WERI-Rb-1 (cell line): ENCODE measurements around the gene CAMTA1.

Experiments
- DNase-seq: peaks from one replicate; pipeline ENCODE4 v3.0.0-alpha.2; 2020
- H3K27ac ChIP-seq: fragments of 250-450 bp; sonication (Bioruptor Pico); 2 replicates; pipeline ENCODE4 v1.5.1; 2020; ENCODE audit warnings: mild to moderate bottlenecking, moderate library complexity
- H3K27me3 ChIP-seq: fragments of 250-450 bp; sonication (Bioruptor Pico); 2 replicates; pipeline ENCODE4 v1.5.1; 2021; ENCODE audit warnings: mild to moderate bottlenecking, low read depth, moderate library complexity; ENCODE audit not compliant: insufficient read depth, severe bottlenecking
- H3K36me3 ChIP-seq: fragments of 250-450 bp; sonication (Bioruptor Pico); 2 replicates; pipeline ENCODE4 v1.5.1; 2020; ENCODE audit warnings: mild to moderate bottlenecking, moderate library complexity
- H3K4me3 ChIP-seq: 2 replicates; pipeline ENCODE4 v1.5.1; 2011; ENCODE audit warnings: low read depth, mild to moderate bottlenecking, control low read depth, low read length
- H3K9me3 ChIP-seq: fragments of 250-450 bp; sonication (Bioruptor Pico); 2 replicates; pipeline ENCODE4 v1.5.1; 2021; ENCODE audit warnings: mild to moderate bottlenecking, moderate library complexity; ENCODE audit not compliant: severe bottlenecking
- TF ChIP-seq, protein P1 (sequence below): IDR thresholded peaks from 2 replicates; pipeline ENCODE4 v1.5.1; 2011; ENCODE audit warnings: low read depth, mild to moderate bottlenecking, control low read depth, inconsistent platforms, low read length

Gene CAMTA1

DNA sequence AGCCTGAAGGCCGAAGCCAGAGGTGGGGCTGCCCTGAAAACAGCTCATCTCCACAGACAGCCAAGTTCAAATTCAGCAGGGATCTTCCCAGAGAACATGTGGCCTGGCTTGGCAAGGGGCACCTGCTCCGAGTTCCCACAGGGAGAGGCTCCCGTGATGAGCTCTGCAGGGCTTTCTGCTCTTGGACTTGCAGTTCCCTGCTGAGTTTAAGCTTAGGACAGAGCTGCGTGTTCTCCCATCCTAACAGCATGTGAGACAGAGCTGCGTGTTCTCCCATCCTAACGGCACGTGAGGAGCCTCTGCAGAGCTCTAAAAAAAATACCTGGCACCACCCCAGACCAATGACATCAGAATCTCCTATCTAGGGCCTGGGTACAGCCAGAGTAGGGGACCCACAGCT, 872.8 kb downstream of the CAMTA1 start:
- no peaks in the 10 kb centered on the region for H3K9me3 ChIP-seq
- no peaks in the 10 kb centered on the region for H3K36me3 ChIP-seq
- H3K4me3 ChIP-seq = no peak overlapping the region
- no peaks in the 10 kb centered on the region for H3K27me3 ChIP-seq
- DNase-seq = no peak
- H3K27ac ChIP-seq = no peak overlapping the region
- TF ChIP-seq, protein P1, sequence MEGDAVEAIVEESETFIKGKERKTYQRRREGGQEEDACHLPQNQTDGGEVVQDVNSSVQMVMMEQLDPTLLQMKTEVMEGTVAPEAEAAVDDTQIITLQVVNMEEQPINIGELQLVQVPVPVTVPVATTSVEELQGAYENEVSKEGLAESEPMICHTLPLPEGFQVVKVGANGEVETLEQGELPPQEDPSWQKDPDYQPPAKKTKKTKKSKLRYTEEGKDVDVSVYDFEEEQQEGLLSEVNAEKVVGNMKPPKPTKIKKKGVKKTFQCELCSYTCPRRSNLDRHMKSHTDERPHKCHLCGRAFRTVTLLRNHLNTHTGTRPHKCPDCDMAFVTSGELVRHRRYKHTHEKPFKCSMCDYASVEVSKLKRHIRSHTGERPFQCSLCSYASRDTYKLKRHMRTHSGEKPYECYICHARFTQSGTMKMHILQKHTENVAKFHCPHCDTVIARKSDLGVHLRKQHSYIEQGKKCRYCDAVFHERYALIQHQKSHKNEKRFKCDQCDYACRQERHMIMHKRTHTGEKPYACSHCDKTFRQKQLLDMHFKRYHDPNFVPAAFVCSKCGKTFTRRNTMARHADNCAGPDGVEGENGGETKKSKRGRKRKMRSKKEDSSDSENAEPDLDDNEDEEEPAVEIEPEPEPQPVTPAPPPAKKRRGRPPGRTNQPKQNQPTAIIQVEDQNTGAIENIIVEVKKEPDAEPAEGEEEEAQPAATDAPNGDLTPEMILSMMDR = no peak

DNA sequence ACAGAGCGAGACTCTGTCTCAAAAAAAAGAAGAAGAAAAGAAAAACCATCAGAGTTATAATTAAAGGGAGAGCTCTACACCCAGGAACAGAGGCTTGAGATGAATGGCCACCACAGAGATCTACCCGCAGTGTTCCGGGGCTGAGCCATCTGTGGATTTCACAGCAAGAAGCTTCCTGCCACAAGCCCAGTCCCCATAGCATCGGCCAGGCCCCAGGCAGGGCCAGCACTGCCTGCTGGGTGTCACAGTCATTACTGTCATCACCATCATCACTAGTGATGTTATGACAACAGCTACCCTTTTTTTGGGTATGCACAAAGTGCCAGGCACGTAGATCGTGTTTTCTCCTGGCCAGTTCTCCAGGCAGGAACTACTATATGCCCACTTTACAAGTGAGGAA, 874.3 kb downstream of the CAMTA1 start:
- H3K27ac ChIP-seq = no peak overlapping the region
- no peaks in the 10 kb centered on the region for H3K27me3 ChIP-seq
- no peaks in the 10 kb centered on the region for H3K36me3 ChIP-seq
- H3K9me3 ChIP-seq = no peaks in the 10 kb centered on the region
- TF ChIP-seq, protein P1 = no peak
- H3K4me3 ChIP-seq = no peak overlapping the region
- no peak for DNase-seq

DNA sequence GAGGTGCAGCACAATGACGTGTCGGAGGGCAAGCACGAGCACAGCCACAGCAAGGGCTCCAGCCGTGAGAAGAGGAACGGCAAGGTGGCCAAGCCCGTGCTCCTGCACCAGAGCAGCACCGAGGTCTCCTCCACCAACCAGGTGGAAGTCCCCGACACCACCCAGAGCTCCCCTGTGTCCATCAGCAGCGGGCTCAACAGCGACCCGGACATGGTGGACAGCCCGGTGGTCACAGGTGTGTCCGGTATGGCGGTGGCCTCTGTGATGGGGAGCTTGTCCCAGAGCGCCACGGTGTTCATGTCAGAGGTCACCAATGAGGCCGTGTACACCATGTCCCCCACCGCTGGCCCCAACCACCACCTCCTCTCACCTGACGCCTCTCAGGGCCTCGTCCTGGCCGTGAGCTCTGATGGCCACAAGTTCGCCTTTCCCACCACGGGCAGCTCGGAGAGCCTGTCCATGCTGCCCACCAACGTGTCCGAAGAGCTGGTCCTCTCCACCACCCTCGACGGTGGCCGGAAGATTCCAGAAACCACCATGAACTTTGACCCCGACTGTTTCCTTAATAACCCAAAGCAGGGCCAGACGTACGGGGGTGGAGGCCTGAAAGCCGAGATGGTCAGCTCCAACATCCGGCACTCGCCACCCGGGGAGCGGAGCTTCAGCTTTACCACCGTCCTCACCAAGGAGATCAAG, 878.3 kb downstream of the CAMTA1 start:
- no peak overlapping the region for H3K4me3 ChIP-seq
- TF ChIP-seq, protein P1 = no peak
- H3K27me3 ChIP-seq = no peaks in the 10 kb centered on the region
- H3K9me3 ChIP-seq = no peaks in the 10 kb centered on the region
- no peak overlapping the region for H3K27ac ChIP-seq
- H3K36me3 ChIP-seq = no peaks in the 10 kb centered on the region
- no peak for DNase-seq

DNA sequence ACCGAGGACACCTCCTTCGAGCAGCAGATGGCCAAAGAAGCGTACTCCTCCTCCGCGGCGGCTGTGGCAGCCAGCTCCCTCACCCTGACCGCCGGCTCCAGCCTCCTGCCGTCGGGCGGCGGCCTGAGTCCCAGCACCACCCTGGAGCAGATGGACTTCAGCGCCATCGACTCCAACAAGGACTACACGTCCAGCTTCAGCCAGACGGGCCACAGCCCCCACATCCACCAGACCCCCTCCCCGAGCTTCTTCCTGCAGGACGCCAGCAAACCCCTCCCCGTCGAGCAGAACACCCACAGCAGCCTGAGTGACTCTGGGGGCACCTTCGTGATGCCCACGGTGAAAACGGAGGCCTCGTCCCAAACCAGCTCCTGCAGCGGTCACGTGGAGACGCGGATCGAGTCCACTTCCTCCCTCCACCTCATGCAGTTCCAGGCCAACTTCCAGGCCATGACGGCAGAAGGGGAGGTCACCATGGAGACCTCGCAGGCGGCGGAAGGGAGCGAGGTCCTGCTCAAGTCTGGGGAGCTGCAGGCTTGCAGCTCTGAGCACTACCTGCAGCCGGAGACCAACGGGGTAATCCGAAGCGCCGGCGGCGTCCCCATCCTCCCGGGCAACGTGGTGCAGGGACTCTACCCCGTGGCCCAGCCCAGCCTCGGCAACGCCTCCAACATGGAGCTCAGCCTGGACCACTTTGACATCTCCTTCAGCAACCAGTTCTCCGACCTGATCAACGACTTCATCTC, 879.1 kb downstream of the CAMTA1 start:
- TF ChIP-seq, protein P1 = no peak
- H3K4me3 ChIP-seq = no peak overlapping the region
- no peaks in the 10 kb centered on the region for H3K27me3 ChIP-seq
- H3K36me3 ChIP-seq = no peaks in the 10 kb centered on the region
- no peak overlapping the region for H3K27ac ChIP-seq
- no peak for DNase-seq
- H3K9me3 ChIP-seq = no peaks in the 10 kb centered on the region

DNA sequence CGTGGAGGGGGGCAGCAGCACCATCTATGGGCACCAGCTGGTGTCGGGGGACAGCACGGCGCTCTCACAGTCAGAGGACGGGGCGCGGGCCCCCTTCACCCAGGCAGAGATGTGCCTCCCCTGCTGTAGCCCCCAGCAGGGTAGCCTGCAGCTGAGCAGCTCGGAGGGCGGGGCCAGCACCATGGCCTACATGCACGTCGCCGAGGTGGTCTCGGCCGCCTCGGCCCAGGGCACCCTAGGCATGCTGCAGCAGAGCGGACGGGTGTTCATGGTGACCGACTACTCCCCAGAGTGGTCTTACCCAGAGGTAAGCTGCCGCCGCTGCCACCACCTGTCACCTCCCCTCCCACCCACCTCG, 879.6 kb downstream of the CAMTA1 start:
- H3K4me3 ChIP-seq = no peak overlapping the region
- TF ChIP-seq, protein P1 = no peak
- H3K36me3 ChIP-seq = no peaks in the 10 kb centered on the region
- no peaks in the 10 kb centered on the region for H3K27me3 ChIP-seq
- H3K9me3 ChIP-seq = no peaks in the 10 kb centered on the region
- no peak overlapping the region for H3K27ac ChIP-seq
- no peak for DNase-seq
